Endothelial cell of umbilical vein (primary cell): ENCODE measurements around the gene LPA. TPM values are rescaled to one million over a fixed set of nuclear protein-coding genes. Genes with fewer than 3 reads are reported as not detected.

Experiments
- BruUV-seq: library from RNA; stranded (reverse); fragments of 400-500 nt; replicated peaks from 2 replicates; lab custom pipeline; 2021; lab: Mats Ljungman, UMichigan
- CTCF ChIA-PET: fragments of 300-600, 350-600 bp; sonication (Branson Sonifier 250); formaldehyde crosslinking; loops from one replicate; lab custom pipeline; 2021; ENCODE audit warnings: antibody characterized with exemption, inconsistent platforms; lab: Charles Lee
- POLR2A ChIA-PET: fragments of 300-600, 350-600 bp; sonication (Branson Sonifier 250); formaldehyde crosslinking; loops from one replicate; lab custom pipeline; 2021; ENCODE audit warnings: antibody characterized with exemption, inconsistent platforms; lab: Charles Lee
- DNase-seq: peaks from one replicate; pipeline ENCODE4 v3.0.0-alpha.2; 2011; ENCODE audit warnings: low read depth, low spot score
- FAIRE-seq: peaks from 2 replicates; lab custom pipeline; 2011; peaks lifted over from hg19 to GRCh38; lab: Jason Lieb, UNC
- H2AFZ ChIP-seq: 2 replicates; pipeline ENCODE4 v1.6.0; 2012; ENCODE audit warnings: low read depth, low read length, control low read depth, inconsistent platforms
- H3K27ac ChIP-seq: 2 replicates; pipeline ENCODE4 v1.5.1; 2011; ENCODE audit warnings: low read depth, mild to moderate bottlenecking, control low read depth, low read length, moderate library complexity; ENCODE audit not compliant: insufficient read depth
- H3K27me3 ChIP-seq, 2 experiments: 2 replicates each; pipeline versions ENCODE4 v1.6.0 to v1.6.1; 2011; ENCODE audit warnings: low read length in 2 of 2, mixed read lengths in 1 of 2; ENCODE audit not compliant: control insufficient read depth in 2 of 2, insufficient read depth in 2 of 2
- H3K36me3 ChIP-seq, 2 experiments: 2 replicates in 1 of 2; 3 replicates in 1 of 2; pipeline ENCODE4 v1.5.1; 2011; ENCODE audit warnings: low read length in 2 of 2, mild to moderate bottlenecking in 1 of 2, moderate library complexity in 1 of 2; ENCODE audit not compliant: control insufficient read depth in 2 of 2, insufficient read depth in 2 of 2; ENCODE audit errors: extremely low read depth in 1 of 2
- H3K4me1 ChIP-seq: 3 replicates; pipeline ENCODE4 v1.5.1; 2011; ENCODE audit warnings: mild to moderate bottlenecking, low read length; ENCODE audit not compliant: control insufficient read depth, insufficient read depth; ENCODE audit errors: extremely low read depth
- H3K4me2 ChIP-seq: 2 replicates; pipeline ENCODE4 v1.6.1; 2011; ENCODE audit warnings: low read length, control low read depth, mixed read lengths; ENCODE audit not compliant: insufficient read depth
- H3K4me3 ChIP-seq, 3 experiments: fragments of 200-600 bp in 1 of 3; sonication (generic), shearing (Covaris generic) in 1 of 3; replicated peaks in 1 of 3; 2 replicates each; pipeline ENCODE4 v1.5.1; 2011 to 2016; ENCODE audit warnings: control low read depth in 3 of 3, low read length in 3 of 3, mild to moderate bottlenecking in 2 of 3, inconsistent platforms in 1 of 3, low read depth in 1 of 3, moderate library complexity in 1 of 3; ENCODE audit not compliant: insufficient read depth in 1 of 3
- H3K79me2 ChIP-seq: 2 replicates; pipeline ENCODE4 v1.6.0; 2012; ENCODE audit warnings: low read length, inconsistent platforms; ENCODE audit not compliant: control insufficient read depth, insufficient read depth
- H3K9ac ChIP-seq: replicated peaks from 2 replicates; pipeline ENCODE3; 2011; ENCODE audit warnings: low read length, control low read depth; ENCODE audit not compliant: insufficient read depth; ENCODE audit errors: extremely low read depth
- H3K9me1 ChIP-seq: replicated peaks from 3 replicates; pipeline ENCODE4 v1.6.0; 2011; ENCODE audit warnings: mild to moderate bottlenecking, low read length; ENCODE audit not compliant: control insufficient read depth, insufficient read depth; ENCODE audit errors: extremely low read depth
- H3K9me3 ChIP-seq: replicated peaks from 2 replicates; pipeline ENCODE4 v1.5.1; 2012; ENCODE audit warnings: low read length, inconsistent platforms; ENCODE audit not compliant: control insufficient read depth, insufficient read depth
- H4K20me1 ChIP-seq: replicated peaks from 2 replicates; pipeline ENCODE3; 2011; ENCODE audit warnings: mild to moderate bottlenecking, low read length; ENCODE audit not compliant: control insufficient read depth, insufficient read depth; ENCODE audit errors: extremely low read depth
- EZH2 ChIP-seq: IDR thresholded peaks from 2 replicates; pipeline ENCODE4 v1.6.1; 2012; ENCODE audit warnings: borderline replicate concordance, low read depth, mild to moderate bottlenecking, moderate library complexity, low read length, inconsistent platforms; ENCODE audit not compliant: severe bottlenecking
- FOS ChIP-seq: IDR thresholded peaks from 2 replicates; pipeline ENCODE4 v1.6.1; 2011; ENCODE audit warnings: mild to moderate bottlenecking, low read length, moderate library complexity, borderline replicate concordance; ENCODE audit not compliant: insufficient read depth
- GATA2 ChIP-seq: IDR thresholded peaks from 2 replicates; pipeline ENCODE4 v1.7.0; 2011; ENCODE audit warnings: low read depth, mild to moderate bottlenecking, moderate library complexity, mixed read lengths, low read length; ENCODE audit not compliant: insufficient read length, insufficient read depth
- JUN ChIP-seq: IDR thresholded peaks from 2 replicates; pipeline ENCODE4 v1.6.1; 2011; ENCODE audit warnings: borderline replicate concordance, low read depth; ENCODE audit not compliant: insufficient read length, insufficient read depth
- MYC ChIP-seq: IDR thresholded peaks from one replicate; pipeline ENCODE4 v1.6.1; 2011; ENCODE audit warnings: mild to moderate bottlenecking, low read depth, low read length
- POLR2A ChIP-seq: IDR thresholded peaks from 2 replicates; pipeline ENCODE4 v1.6.1; 2012; ENCODE audit warnings: low read depth, mild to moderate bottlenecking, control low read depth, low read length
- POLR2AphosphoS5 ChIP-seq: IDR thresholded peaks from 2 replicates; pipeline ENCODE4 v1.6.1; 2012; ENCODE audit warnings: low read depth, mild to moderate bottlenecking, control low read depth, low read length, moderate library complexity; ENCODE audit not compliant: insufficient read depth
- dilution Hi-C: fragments of 300-500 bp; cut with MboI; formaldehyde crosslinking; loops from one replicate; pipeline ENCODE4 v1.15.0; 2019; ENCODE audit warnings: low sequenced_read_pairs; ENCODE audit not compliant: extremely low pct_ligation_motif_present
- intact Hi-C: fragments of 100-400 bp; cut with micrococcal nuclease; formaldehyde crosslinking; loops from one replicate; pipeline ENCODE4 v1.10.0; 2022
- polyA plus RNA-seq, 4 experiments: library from polyadenylated mRNA; depleted of rRNA in 3 of 4; stranded (reverse) in 3 of 4; unstranded in 1 of 4; fragments of >200 nt; gene quantifications; 2 replicates each; pipeline versions ENCODE4 v1.2.1 to v1.2.3, GENCODE V29; 2011 to 2012; ENCODE audit warnings: missing spikeins in 1 of 4
- total RNA-seq: library from RNA; stranded (reverse); gene quantifications from 2 replicates; pipeline ENCODE4 v1.2.3, GENCODE V29; 2021
- TF ChIP-seq, protein P1 (sequence below): IDR thresholded peaks from 2 replicates; pipeline ENCODE4 v1.6.1; 2011; ENCODE audit not compliant: insufficient read depth, insufficient read length
- TF ChIP-seq, protein P2 (sequence below), 2 donors: IDR thresholded peaks; 1 replicate in 1 of 2; 2 replicates in 1 of 2; pipeline ENCODE4 v1.5.1; 2011; ENCODE audit warnings: low read length in 2 of 2, mild to moderate bottlenecking in 2 of 2, moderate library complexity in 2 of 2, control low read depth in 1 of 2, inconsistent platforms in 1 of 2, low read depth in 1 of 2; ENCODE audit not compliant: insufficient read depth in 1 of 2; ENCODE audit errors: extremely low read depth in 1 of 2

The LPA gene
- total and polyA plus RNA-seq, 2 donors (not counting 3 experiments of a cell fraction or from before 2014, with no cell fraction given) = not detected

DNA sequence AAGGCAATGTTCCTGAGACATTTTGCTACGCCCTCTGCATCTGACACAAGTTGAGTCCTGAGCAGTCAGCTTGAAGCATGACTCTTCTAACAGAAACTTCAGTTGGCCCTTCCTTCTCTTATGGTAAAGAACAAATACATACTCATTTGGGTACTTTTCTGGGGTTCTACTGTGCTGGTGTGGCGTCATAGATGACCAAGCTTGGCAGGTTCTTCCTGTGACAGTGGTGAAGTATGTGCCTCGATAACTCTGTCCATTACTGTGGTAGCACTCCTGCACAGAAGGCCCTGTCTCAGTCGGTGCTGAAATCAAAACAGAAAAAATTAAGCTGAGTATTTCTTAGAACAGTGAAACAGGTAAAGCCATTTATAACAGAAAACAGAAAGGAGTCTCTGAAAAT lies 163.4 kb downstream of the LPA start:
- Histone ChIP-seq H3K27me3 (no peaks in the 10 kb centered on the region), H3K4me3 (no peak overlapping the region), H3K4me1 (no peaks in the 10 kb centered on the region), H3K79me2 (no peaks in the 10 kb centered on the region), H3K9me3 (peaks cover 6% of the 10 kb centered on the region), H2AFZ (no peak overlapping the region), H3K36me3 (no peaks in the 10 kb centered on the region), H3K4me2 (no peak overlapping the region), H3K27ac (no peak overlapping the region), H4K20me1 (no peaks in the 10 kb centered on the region), H3K9me1 (no peaks in the 10 kb centered on the region), H3K9ac (no peak overlapping the region)
- intact Hi-C loops (no loop called here), dilution Hi-C loops (no loop called here)
- ChIA-PET POLR2A (no interaction called here), CTCF (no interaction called here)
- DNase-seq (no peak), FAIRE-seq (no peak)
- BruUV-seq = no TSS peak
- no peak for TF ChIP-seq JUN
- TF ChIP-seq POLR2AphosphoS5 = no peak
- no peak for TF ChIP-seq FOS
- no peak for TF ChIP-seq POLR2A
- TF ChIP-seq, protein P1, sequence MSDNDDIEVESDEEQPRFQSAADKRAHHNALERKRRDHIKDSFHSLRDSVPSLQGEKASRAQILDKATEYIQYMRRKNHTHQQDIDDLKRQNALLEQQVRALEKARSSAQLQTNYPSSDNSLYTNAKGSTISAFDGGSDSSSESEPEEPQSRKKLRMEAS = no peak
- TF ChIP-seq EZH2 = no peak
- TF ChIP-seq, protein P2, sequence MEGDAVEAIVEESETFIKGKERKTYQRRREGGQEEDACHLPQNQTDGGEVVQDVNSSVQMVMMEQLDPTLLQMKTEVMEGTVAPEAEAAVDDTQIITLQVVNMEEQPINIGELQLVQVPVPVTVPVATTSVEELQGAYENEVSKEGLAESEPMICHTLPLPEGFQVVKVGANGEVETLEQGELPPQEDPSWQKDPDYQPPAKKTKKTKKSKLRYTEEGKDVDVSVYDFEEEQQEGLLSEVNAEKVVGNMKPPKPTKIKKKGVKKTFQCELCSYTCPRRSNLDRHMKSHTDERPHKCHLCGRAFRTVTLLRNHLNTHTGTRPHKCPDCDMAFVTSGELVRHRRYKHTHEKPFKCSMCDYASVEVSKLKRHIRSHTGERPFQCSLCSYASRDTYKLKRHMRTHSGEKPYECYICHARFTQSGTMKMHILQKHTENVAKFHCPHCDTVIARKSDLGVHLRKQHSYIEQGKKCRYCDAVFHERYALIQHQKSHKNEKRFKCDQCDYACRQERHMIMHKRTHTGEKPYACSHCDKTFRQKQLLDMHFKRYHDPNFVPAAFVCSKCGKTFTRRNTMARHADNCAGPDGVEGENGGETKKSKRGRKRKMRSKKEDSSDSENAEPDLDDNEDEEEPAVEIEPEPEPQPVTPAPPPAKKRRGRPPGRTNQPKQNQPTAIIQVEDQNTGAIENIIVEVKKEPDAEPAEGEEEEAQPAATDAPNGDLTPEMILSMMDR (IDR thresholded peaks at IDR 0.05; ENCODE audit: extremely low read depth in 1 of 2, insufficient read depth in 1 of 2, low read depth in 1 of 2, low read length in 2 of 2) = no peak
- TF ChIP-seq GATA2 = no peak
- TF ChIP-seq MYC = no peak
